HEK293 (cell line): ENCODE data around the gene KIAA0232.

ENCODE experiments used
- CTCF ChIP-seq: fragments of 450-650 bp; formaldehyde crosslinking; IDR thresholded peaks from 2 replicates; pipeline ENCODE4 v1.5.1; 2016; ENCODE audit warnings: missing biosample characterization, missing genetic modification characterization
- EGR2 ChIP-seq: fragments of 450-650 bp; formaldehyde crosslinking; IDR thresholded peaks from 2 replicates; pipeline ENCODE4 v1.5.1; 2016; ENCODE audit warnings: low read depth, missing biosample characterization, missing genetic modification characterization
- ZBTB21 ChIP-seq: fragments of 450-650 bp; formaldehyde crosslinking; IDR thresholded peaks from 2 replicates; pipeline ENCODE4 v1.5.1; 2017; ENCODE audit warnings: missing biosample characterization, missing genetic modification characterization
- ZFHX2 ChIP-seq: fragments of 450-650 bp; formaldehyde crosslinking; conservative IDR thresholded peaks from 2 replicates; pipeline ENCODE4 v1.5.1; 2016; ENCODE audit warnings: missing biosample characterization, missing genetic modification characterization
- ZNF202 ChIP-seq: fragments of 450-650 bp; formaldehyde crosslinking; IDR thresholded peaks from 2 replicates; pipeline ENCODE4 v1.5.1; 2016; ENCODE audit warnings: missing biosample characterization, missing genetic modification characterization, borderline replicate concordance
- ZNF404 ChIP-seq: fragments of 450-650 bp; formaldehyde crosslinking; IDR thresholded peaks from 2 replicates; pipeline ENCODE4 v1.5.1; 2017; ENCODE audit warnings: missing biosample characterization, missing genetic modification characterization
- ZNF548 ChIP-seq: fragments of 450-650 bp; formaldehyde crosslinking; IDR thresholded peaks from 2 replicates; pipeline ENCODE4 v1.5.1; 2016; ENCODE audit warnings: missing biosample characterization, missing genetic modification characterization
- ZNF776 ChIP-seq: fragments of 450-650 bp; formaldehyde crosslinking; IDR thresholded peaks from 2 replicates; pipeline ENCODE4 v1.5.0; 2017; ENCODE audit warnings: missing biosample characterization, missing genetic modification characterization, borderline replicate concordance

GRCh38 chr4:6826781-6827508, 44.4 kb downstream of the KIAA0232 start:
- TF ChIP-seq ZNF548 (tag by site-specific recombination) (no peak), CTCF (tag by site-specific recombination) (no peak), ZBTB21 (tag by site-specific recombination) (no peak), EGR2 (no peak), ZFHX2 (tag by site-specific recombination) (no peak), ZNF202 (tag by site-specific recombination) (no peak), ZNF776 (tag by site-specific recombination) (no peak), ZNF404 (tag by site-specific recombination) (no peak)
